ENCODE data around the gene TGIF1. TPM values are rescaled to one million over a fixed set of nuclear protein-coding genes. Genes with fewer than 3 reads are reported as not detected.

The TGIF1 gene
- total and polyA plus RNA-seq, 10 of the 15 experiments (the other 5 are each of a cell fraction or from before 2014, with no cell fraction given) = 1.8 to 8.5 (median 6.4) TPM

GRCh38 chr18:3447895-3448837 is 1.8 kb upstream of the TGIF1 start (continued):
- peak; percentile 89 to 90 for TF ChIP-seq IKZF2 (IDR thresholded peaks at IDR 0.05)
- peak; percentile 94 for TF ChIP-seq IKZF1 (conservative IDR thresholded peaks at IDR 0.05)
- TF ChIP-seq ZNF687 (IDR thresholded peaks at IDR 0.05) = peak; percentile 74
- TF ChIP-seq ZNF274 (IDR thresholded peaks at IDR 0.05; ENCODE audit: insufficient read depth, insufficient read length) = no peak
- 0 out of 2 replicates have a peak, but pooled peaks have one; percentile 42 for TF ChIP-seq RB1 (IDR thresholded peaks at IDR 0.05; ENCODE audit: borderline replicate concordance)
- peak; percentile 54; the same call in 1 of the 2 replicates for TF ChIP-seq RELB (IDR thresholded peaks at IDR 0.05; ENCODE audit: low read depth)
- peak; percentile 13; the same call in 1 of the 2 replicates for TF ChIP-seq NKRF (conservative IDR thresholded peaks at IDR 0.05)
- TF ChIP-seq IRF5 (IDR thresholded peaks at IDR 0.05; ENCODE audit: borderline replicate concordance) = no peak
- peak; percentile 44; the same call in 1 of the 2 replicates for TF ChIP-seq NBN (IDR thresholded peaks at IDR 0.05)
- TF ChIP-seq MEF2B (IDR thresholded peaks at IDR 0.05; ENCODE audit: partially characterized antibody, poor library complexity, severe bottlenecking) = peak; percentile 24
- peak; percentile 64 for TF ChIP-seq EED (IDR thresholded peaks at IDR 0.05; ENCODE audit: low read depth)
- no peak for TF ChIP-seq MYC (IDR thresholded peaks at IDR 0.05; ENCODE audit: insufficient read depth, insufficient read length, insufficient replicate concordance, low read length, severe bottlenecking)
- TF ChIP-seq DPF2 (IDR thresholded peaks at IDR 0.05) = peak; percentile 55; the same call in 1 of the 2 replicates
- TF ChIP-seq SIN3A (IDR thresholded peaks at IDR 0.05; ENCODE audit: low read depth, low read length) = 0 out of 2 replicates have a peak, but pooled peaks have one; percentile 23
- TF ChIP-seq SMAD5 (IDR thresholded peaks at IDR 0.05; ENCODE audit: low read depth) = 0 out of 2 replicates have a peak, but pooled peaks have one; percentile 40
- TF ChIP-seq CTCF (IDR thresholded peaks at IDR 0.05 in 2 of 3, conservative IDR thresholded peaks at IDR 0.05 in 1 of 3; ENCODE audit: control insufficient read depth in 2 of 3, extremely low read depth in 1 of 3, insufficient read depth in 1 of 3, low read depth in 3 of 3, low read length in 3 of 3) = 0 out of 6 replicates have a peak, but pooled peaks of 1 of the 3 experiments have one; percentile 14
- 0 out of 2 replicates have a peak, but pooled peaks have one; percentile 5 for TF ChIP-seq JUNB (IDR thresholded peaks at IDR 0.05)

Data from GM12878 (cell line).